Activated CD4-positive, CD25-positive, alpha-beta regulatory T cell (primary cell): Measurements from ENCODE around the gene HSPA1A.
"Not testable (repeated sequence)": the region's sequence is repeated elsewhere in the genome, so short reads cannot be mapped to it uniquely, and the experiment has no call there.

Experiments
- DNase-seq, 4 experiments: peaks; one replicate each; lab custom pipeline; 2025; lab: John Stamatoyannopoulos, UW

Gene HSPA1A

DNA sequence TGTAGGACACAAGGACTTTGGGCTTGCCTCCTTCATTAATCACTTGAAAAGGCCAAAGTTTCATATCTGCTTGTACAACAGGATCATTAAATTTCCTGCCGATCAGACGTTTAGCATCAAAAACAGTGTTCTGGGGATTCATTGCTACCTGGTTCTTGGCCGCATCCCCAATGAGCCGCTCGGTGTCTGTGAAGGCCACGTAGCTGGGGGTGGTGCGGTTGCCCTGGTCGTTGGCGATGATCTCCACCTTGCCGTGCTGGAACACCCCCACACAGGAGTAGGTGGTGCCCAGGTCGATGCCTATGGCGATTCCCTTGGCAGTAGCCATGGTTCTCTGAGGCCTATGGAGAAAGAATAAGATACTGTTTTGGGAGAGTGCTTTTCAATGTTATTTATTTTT, 3.7 kb upstream of the HSPA1A start:
- no peak for DNase-seq

- no peak for DNase-seq
Measured at GRCh38 chr6:31813465-31813849, 1.9 kb upstream of the HSPA1A start.

GRCh38 chr6:31814677-31815024, 692 bp upstream of the HSPA1A start:
- peak; percentile 20 to 49 (median 36) for DNase-seq

- not testable (repeated sequence) for DNase-seq
Measured at GRCh38 chr6:31817133-31817928, 2.0 kb downstream of the HSPA1A start.

GRCh38 chr6:31817929-31818511, 2.7 kb downstream of the HSPA1A start:
- not testable (repeated sequence) for DNase-seq

GRCh38 chr6:31819871-31820299, 4.5 kb downstream of the HSPA1A start:
- DNase-seq = no peak

- not testable (repeated sequence) for DNase-seq
Measured at GRCh38 chr6:31820399-31820798, 5.1 kb downstream of the HSPA1A start.

DNA sequence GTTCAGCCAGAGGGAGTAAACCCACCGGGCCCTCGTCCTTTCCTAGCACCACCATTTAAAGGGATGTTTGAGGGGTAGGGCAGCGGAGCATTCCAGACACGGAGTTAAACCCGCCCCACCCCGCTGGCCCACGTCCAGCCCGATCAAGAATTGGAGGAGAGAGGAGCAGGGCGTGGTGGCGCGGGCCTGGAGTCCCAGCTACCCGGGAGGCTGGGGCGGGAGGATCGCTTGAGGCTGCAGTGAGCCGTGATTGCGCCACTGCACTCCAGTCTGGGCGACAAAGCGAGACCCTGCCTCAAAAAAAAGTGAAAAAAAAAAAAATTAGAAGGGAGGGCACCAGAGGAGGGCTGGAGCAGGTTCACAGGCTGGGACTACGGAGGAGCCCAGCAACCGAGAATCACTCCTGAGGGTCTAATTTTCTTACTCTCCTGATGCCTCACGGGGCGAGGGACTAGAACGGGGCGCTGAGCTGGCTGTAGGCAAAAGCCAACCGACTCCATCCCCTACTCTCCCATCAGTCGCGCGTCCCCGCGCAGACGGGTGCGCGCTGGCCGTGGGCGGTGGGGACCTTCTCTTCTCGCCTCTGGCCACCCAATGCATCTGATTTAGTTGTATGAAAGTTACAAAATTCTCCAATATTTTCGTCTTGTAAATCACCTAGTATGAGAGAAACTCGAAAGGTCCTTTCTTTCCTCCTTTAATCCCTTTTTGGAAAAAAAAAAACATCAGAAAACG, 6.1 kb downstream of the HSPA1A start:
- DNase-seq = peak in 3 of 4 experiments; percentile 23 to 46 (median 37)

DNA sequence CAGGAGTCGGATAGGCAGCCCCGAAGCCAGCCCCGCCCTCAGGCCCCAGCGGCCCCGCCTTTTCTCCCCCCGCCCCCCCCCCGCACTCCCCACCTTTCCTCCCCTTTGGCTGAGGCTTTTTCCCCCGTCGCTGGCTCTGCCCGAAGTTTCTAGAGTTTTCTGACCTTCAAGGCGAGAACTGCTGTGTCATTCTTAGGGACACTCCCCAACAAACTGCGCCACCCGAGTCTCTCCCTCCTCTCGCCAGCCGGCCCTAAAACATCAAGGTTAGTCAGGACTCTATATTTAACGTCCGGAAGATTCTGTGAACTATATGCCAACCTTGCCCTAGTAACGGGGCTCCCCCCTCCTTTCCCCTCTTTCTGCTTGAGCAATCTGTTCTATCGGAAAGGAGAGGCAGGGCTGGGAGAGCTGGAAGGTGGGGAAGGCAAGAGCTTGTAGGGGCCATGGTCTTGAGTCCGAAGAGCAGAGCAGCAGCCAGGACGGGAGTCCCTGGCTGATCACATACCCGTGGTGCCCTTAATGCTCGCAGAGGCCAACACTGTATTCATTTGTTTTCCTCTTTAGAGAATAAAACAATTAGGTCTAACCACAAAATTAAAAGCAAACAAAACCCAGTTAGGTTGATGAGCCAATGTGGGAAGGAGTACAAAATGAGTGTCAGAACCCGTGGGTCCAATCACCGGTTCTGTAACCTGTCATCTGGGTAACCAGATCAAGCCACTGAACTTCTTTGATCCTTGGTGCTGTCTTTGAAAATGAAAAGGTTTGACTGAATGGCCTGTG, 6.9 kb downstream of the HSPA1A start:
- DNase-seq = peak; percentile 29 to 44 (median 34)

GRCh38 chr6:31823592-31824196, 8.4 kb downstream of the HSPA1A start:
- DNase-seq = not testable (repeated sequence)

- DNase-seq = no peak
Measured at GRCh38 chr6:31825553-31825952, 10.2 kb downstream of the HSPA1A start.

DNA sequence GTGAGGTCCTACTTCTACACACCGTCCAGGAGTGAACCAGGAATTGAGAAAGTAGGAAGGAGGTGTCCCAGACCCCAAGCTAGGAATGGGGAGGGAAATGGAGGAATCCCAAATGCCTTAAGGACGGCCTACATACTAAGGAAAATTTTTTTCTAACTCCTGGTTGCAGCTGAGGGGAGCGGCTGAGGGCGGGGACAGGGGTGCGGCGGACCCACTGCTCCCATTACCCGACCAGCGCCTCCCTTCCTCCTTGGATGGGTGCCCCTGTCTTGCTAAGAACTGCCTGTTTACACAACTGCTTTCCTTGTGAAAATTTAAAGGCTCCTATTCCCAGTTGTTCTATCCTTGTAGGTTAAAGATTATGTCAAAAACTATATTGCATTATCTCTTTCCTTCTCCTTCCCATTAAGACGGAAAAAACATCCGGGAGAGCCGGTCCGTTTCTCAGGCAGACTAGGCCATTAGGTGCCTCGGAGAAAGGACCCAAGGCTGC, 11.5 kb downstream of the HSPA1A start:
- DNase-seq = peak in 2 of 4 experiments; percentile 22 to 23

DNA sequence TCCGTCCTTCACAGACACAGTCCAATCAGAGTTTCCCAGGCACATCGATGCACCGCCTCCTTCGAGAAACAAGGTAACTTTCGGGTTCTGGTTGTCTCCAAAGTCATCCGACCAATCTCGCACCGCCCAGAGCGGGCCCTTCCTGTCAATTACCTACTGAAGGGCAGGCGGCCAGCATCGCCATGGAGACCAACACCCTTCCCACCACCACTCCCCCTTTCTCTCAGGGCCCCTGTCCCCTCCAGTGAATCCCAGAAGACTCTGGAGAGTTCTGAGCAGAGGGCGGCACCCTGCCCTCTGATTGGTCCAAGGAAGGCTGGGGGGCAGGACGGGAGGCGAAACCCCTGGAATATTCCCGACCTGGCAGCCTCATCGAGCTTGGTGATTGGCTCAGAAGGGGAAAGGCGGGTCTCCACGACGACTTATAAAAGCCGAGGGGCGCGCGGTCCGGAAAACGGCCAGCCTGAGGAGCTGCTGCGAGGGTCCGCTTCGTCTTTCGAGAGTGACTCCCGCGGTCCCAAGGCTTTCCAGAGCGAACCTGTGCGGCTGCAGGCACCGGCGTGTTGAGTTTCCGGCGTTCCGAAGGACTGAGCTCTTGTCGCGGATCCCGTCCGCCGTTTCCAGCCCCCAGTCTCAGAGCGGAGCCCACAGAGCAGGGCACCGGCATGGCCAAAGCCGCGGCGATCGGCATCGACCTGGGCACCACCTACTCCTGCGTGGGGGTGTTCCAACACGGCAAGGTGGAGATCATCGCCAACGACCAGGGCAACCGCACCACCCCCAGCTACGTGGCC, 12.1 kb downstream of the HSPA1A start, which contains the start of gene HSPA1B:
TSS of gene HSPA1B (plus strand) at position 453 of the 794 bp plus-strand sequence. CDS start at position 666, 213 bp downstream.
- DNase-seq = peak; percentile 71 to 93 (median 78)

- DNase-seq = no peak
Measured at GRCh38 chr6:31829633-31830283, 14.4 kb downstream of the HSPA1A start.

- no peak for DNase-seq
Measured at GRCh38 chr6:31830886-31831335, 15.6 kb downstream of the HSPA1A start.

GRCh38 chr6:31831350-31832215, 16.2 kb downstream of the HSPA1A start:
- no peak for DNase-seq

GRCh38 chr6:31834367-31835250, 19.3 kb downstream of the HSPA1A start:
- peak; percentile 59 to 65 (median 64) for DNase-seq

GRCh38 chr6:31836047-31836473, 20.7 kb downstream of the HSPA1A start:
- no peak for DNase-seq
